Measurements from ENCODE around the gene OPRL1. TPM values are rescaled to one million over a fixed set of nuclear protein-coding genes. Genes with fewer than 3 reads are reported as not detected.
A peak's percentile ranks its signal among the peaks of the same experiment; 100 is the strongest.

OPRL1 gene
- total and polyA plus RNA-seq, 12 donors: 0.19 to 1.3 (median 0.40) TPM

DNA sequence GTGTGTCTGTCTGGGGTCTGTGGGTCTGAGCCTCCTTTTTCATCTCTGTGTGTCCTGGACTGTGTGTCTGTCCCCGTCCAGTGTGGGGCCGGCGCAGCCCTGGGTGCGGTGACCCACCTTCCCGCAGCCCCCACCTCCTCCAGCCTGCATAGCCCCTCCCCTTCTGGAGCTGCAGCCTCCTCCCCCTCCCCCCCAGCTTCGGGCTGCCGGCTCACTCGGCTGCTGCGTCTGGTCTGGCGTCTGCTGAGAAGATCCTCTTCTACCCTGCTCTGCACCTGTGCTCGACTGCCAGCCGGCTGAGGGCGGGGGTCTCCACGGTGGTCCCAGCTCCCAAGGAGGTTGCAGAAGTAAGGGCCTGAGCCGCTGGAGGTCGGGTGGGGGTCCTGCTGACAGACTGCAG, 11.9 kb downstream of the OPRL1 start:
- Histone ChIP-seq H3K9me3 (peaks cover 0 to 3% (median 0%) of the 10 kb centered on the region in 11 donors), H3K36me3 (no peaks in the 10 kb centered on the region), H3K4me1 (no peaks in the 10 kb centered on the region), H3K4me3 (no peak overlapping the region), H3K27ac (no peak overlapping the region), H3K27me3 (peaks cover 0 to 22% (median 12%) of the 10 kb centered on the region in 7 donors)
- ATAC-seq (no peak), DNase-seq (no peak)
- TF ChIP-seq, protein P1, sequence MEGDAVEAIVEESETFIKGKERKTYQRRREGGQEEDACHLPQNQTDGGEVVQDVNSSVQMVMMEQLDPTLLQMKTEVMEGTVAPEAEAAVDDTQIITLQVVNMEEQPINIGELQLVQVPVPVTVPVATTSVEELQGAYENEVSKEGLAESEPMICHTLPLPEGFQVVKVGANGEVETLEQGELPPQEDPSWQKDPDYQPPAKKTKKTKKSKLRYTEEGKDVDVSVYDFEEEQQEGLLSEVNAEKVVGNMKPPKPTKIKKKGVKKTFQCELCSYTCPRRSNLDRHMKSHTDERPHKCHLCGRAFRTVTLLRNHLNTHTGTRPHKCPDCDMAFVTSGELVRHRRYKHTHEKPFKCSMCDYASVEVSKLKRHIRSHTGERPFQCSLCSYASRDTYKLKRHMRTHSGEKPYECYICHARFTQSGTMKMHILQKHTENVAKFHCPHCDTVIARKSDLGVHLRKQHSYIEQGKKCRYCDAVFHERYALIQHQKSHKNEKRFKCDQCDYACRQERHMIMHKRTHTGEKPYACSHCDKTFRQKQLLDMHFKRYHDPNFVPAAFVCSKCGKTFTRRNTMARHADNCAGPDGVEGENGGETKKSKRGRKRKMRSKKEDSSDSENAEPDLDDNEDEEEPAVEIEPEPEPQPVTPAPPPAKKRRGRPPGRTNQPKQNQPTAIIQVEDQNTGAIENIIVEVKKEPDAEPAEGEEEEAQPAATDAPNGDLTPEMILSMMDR (IDR thresholded peaks at IDR 0.05): no peak
- WGBS, 2 donors: 17 to 25% methylated on average over 16 of the region's 16 CpGs
- intact Hi-C loops (cut with DNase I): no loop called here

DNA sequence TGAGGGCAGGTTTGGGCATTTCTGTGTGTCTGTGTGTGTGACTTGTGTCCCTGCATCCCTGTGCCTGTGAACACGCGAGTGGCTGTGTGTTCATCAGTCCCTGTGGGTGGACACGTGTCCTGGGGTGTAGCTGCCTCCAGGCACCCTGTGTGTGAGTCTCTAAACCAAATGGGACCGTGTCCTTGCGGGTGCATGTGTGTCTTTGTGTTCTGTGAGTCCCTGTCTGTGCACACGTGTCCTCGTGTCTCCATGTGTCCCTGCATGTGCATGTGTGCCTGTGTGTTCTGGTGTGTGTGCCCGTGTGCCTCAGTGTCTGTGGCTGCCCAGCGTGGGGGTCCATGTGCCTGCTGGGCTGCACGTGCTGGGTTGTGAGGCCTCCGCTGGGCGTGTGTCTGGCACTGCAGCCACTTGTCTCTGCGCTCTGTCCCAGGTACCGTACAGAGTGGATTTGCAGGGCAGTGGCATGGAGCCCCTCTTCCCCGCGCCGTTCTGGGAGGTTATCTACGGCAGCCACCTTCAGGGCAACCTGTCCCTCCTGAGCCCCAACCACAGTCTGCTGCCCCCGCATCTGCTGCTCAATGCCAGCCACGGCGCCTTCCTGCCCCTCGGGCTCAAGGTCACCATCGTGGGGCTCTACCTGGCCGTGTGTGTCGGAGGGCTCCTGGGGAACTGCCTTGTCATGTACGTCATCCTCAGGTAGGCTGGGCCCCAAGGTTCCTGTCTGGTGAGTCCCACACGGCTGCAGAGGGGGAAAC, 12.6 kb downstream of the OPRL1 start:
- H3K4me1 ChIP-seq: no peaks in the 10 kb centered on the region
- WGBS, 2 donors: 43 to 51% methylated on average over 27 of the region's 27 CpGs
- ATAC-seq: peak in 2 of 8 donors; percentile 11 to 14
- H3K27ac ChIP-seq: no peak overlapping the region
- intact Hi-C loops (cut with DNase I): no loop called here
- no peaks in the 10 kb centered on the region for H3K36me3 ChIP-seq
- H3K27me3 ChIP-seq: peaks cover 0 to 20% (median 12%) of the 10 kb centered on the region in 7 donors
- TF ChIP-seq, protein P1 (IDR thresholded peaks at IDR 0.05): no peak
- no peak overlapping the region for H3K4me3 ChIP-seq
- peaks cover 0 to 3% (median 0%) of the 10 kb centered on the region in 11 donors for H3K9me3 ChIP-seq
- no peak for DNase-seq

DNA sequence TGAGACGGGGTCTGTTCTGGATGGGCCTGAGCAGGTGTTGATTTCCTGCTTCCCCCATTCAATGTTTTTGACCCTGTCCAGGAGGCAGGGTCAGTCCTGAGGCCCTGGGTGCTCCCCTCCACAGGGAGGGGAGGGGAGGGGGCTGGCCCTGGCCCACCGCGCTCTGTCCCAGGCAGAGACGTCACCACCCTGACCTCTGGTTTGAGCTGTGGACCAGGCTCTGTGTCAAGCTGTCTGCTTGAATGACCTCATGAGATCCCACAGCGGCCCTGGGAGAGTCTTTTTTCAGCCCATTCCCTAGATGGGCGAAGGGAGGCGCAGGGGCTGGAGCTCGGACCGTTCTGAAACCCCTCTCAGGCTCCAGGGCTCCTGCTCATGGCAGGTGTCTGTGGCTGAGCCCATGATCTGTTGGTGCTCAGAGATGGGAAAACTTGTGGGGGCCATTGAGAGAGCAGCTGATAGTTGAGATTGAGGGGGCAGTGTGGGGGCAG, 13.2 kb downstream of the OPRL1 start:
- ATAC-seq (no peak), DNase-seq (no peak)
- no peak overlapping the region for H3K4me3 ChIP-seq
- H3K9me3 ChIP-seq: no peaks in the 10 kb centered on the region
- no peak overlapping the region for H3K27ac ChIP-seq
- 37 to 49% methylated on average over 9 of the region's 9 CpGs for WGBS, 2 donors
- peaks cover 0 to under 1% (median 0%) of the 10 kb centered on the region in 9 donors for H3K36me3 ChIP-seq
- intact Hi-C loops (cut with DNase I): no loop called here
- H3K4me1 ChIP-seq: no peaks in the 10 kb centered on the region
- TF ChIP-seq, protein P1 (IDR thresholded peaks at IDR 0.05): no peak
- peaks cover 0 to 17% (median 7%) of the 10 kb centered on the region in 7 donors for H3K27me3 ChIP-seq

DNA sequence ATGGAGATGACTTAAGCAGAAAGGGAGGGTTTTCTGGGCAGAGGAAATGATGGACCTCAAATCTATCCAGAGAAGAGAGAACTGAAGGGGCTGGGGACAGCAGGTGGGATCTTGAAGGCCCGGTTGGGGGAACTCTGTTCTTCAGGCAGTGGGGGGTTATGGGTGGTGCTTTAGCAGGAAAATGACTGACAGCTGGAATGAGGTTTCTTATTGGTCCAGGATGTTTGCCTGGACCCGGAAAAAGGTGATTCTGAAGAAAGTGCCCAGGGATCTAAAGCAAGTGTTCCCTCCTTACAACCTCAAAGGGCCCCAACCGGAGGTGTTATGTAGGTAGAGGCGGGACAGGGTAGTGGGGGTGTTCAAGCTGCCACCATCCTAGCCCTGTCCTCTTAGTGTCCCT, 15.6 kb downstream of the OPRL1 start:
- no peak overlapping the region for H3K4me3 ChIP-seq
- DNase-seq (no peak), ATAC-seq (no peak)
- no peaks in the 10 kb centered on the region for H3K4me1 ChIP-seq
- TF ChIP-seq, protein P1 (IDR thresholded peaks at IDR 0.05): no peak
- H3K27ac ChIP-seq: no peak overlapping the region
- WGBS, 2 donors: 81 to 85% methylated on average over 4 of the region's 4 CpGs
- H3K27me3 ChIP-seq: peaks cover under 1 to 21% (median 15%) of the 10 kb centered on the region in 7 donors
- peaks cover 0 to 12% (median 0%) of the 10 kb centered on the region in 9 donors for H3K36me3 ChIP-seq
- intact Hi-C loops (cut with DNase I): no loop called here
- no peaks in the 10 kb centered on the region for H3K9me3 ChIP-seq
